Keratinocyte (primary cell): Measurements from ENCODE around the gene COL20A1. TPM values are rescaled to one million over a fixed set of nuclear protein-coding genes. Genes with fewer than 3 reads are reported as not detected.

Source experiments
- DNase-seq: peaks from one replicate; pipeline ENCODE4 v3.0.0-alpha.2; 2011; ENCODE audit warnings: low read depth, missing footprints, low spot score
- FAIRE-seq: peaks from 2 replicates; lab custom pipeline; 2011; peaks lifted over from hg19 to GRCh38; lab: Jason Lieb, UNC
- H2AFZ ChIP-seq: 2 replicates; pipeline ENCODE4 v1.6.0; 2012; ENCODE audit warnings: low read length, control low read depth, inconsistent platforms; ENCODE audit not compliant: control insufficient read depth
- H3K27ac ChIP-seq: 2 replicates; pipeline ENCODE4 v1.5.1; 2011; ENCODE audit warnings: low read length; ENCODE audit not compliant: control insufficient read depth, insufficient read depth
- H3K27me3 ChIP-seq: 3 replicates; pipeline ENCODE4 v1.6.0; 2011; ENCODE audit warnings: low read length; ENCODE audit not compliant: control insufficient read depth, insufficient read depth; ENCODE audit errors: extremely low read depth
- H3K36me3 ChIP-seq, 2 experiments: 2 replicates in 1 of 2; 3 replicates in 1 of 2; pipeline ENCODE4 v1.5.1; 2011; ENCODE audit warnings: low read length in 2 of 2, mild to moderate bottlenecking in 1 of 2; ENCODE audit not compliant: control insufficient read depth in 2 of 2, insufficient read depth in 2 of 2; ENCODE audit errors: extremely low read depth in 1 of 2
- H3K4me1 ChIP-seq: 3 replicates; pipeline ENCODE4 v1.5.1; 2011; ENCODE audit warnings: low read length; ENCODE audit not compliant: control insufficient read depth, insufficient read depth; ENCODE audit errors: extremely low read depth
- H3K4me2 ChIP-seq: 3 replicates; pipeline ENCODE4 v1.6.0; 2011; ENCODE audit warnings: low read depth, low read length; ENCODE audit not compliant: control insufficient read depth, insufficient read depth; ENCODE audit errors: extremely low read depth
- H3K4me3 ChIP-seq, 3 experiments: fragments of 200-600 bp in 1 of 3; sonication (generic) in 1 of 3; 2 replicates in 2 of 3; 3 replicates in 1 of 3; pipeline ENCODE4 v1.5.1; 2011 to 2016; ENCODE audit warnings: low read length in 3 of 3, mild to moderate bottlenecking in 3 of 3, control low read depth in 2 of 3, inconsistent platforms in 1 of 3, low read depth in 1 of 3, mixed read lengths in 1 of 3, mixed run types in 1 of 3, moderate library complexity in 1 of 3; ENCODE audit not compliant: control insufficient read depth in 2 of 3, insufficient read depth in 2 of 3; ENCODE audit errors: extremely low read depth in 1 of 3
- H3K79me2 ChIP-seq: 2 replicates; pipeline ENCODE4 v1.6.0; 2012; ENCODE audit warnings: low read length; ENCODE audit not compliant: control insufficient read depth, insufficient read depth
- H3K9ac ChIP-seq: 3 replicates; pipeline ENCODE4 v1.6.0; 2011; ENCODE audit warnings: low read length; ENCODE audit not compliant: control insufficient read depth, insufficient read depth; ENCODE audit errors: extremely low read depth
- H3K9me1 ChIP-seq: 3 replicates; pipeline ENCODE4 v1.6.0; 2011; ENCODE audit warnings: low read length; ENCODE audit not compliant: control insufficient read depth, insufficient read depth; ENCODE audit errors: extremely low read depth
- H3K9me3 ChIP-seq: 2 replicates; pipeline ENCODE4 v1.5.1; 2012; ENCODE audit warnings: low read depth, low read length; ENCODE audit not compliant: control insufficient read depth
- H4K20me1 ChIP-seq: 3 replicates; pipeline ENCODE4 v1.6.0; 2011; ENCODE audit warnings: low read length; ENCODE audit not compliant: control insufficient read depth, insufficient read depth; ENCODE audit errors: extremely low read depth
- CTCF ChIP-seq, 3 experiments: IDR thresholded peaks in 1 of 3; conservative IDR thresholded peaks in 1 of 3; optimal IDR thresholded peaks in 1 of 3; 2 replicates in 2 of 3; 3 replicates in 1 of 3; pipeline versions ENCODE3 to v1.5.1; 2011; ENCODE audit warnings: low read length in 3 of 3, mild to moderate bottlenecking in 3 of 3, moderate library complexity in 2 of 3, control low read depth in 1 of 3, inconsistent platforms in 1 of 3; ENCODE audit not compliant: insufficient read depth in 2 of 3; ENCODE audit errors: extremely low read depth in 1 of 3
- EZH2 ChIP-seq: IDR thresholded peaks from one replicate; pipeline ENCODE4 v1.6.1; 2012; ENCODE audit warnings: inconsistent platforms, mild to moderate bottlenecking, low read length, moderate library complexity
- dilution Hi-C: fragments of 300-500 bp; cut with MboI; formaldehyde crosslinking; loops from one replicate; pipeline ENCODE4 v1.7.0; 2020; ENCODE audit warnings: low sequenced_read_pairs; ENCODE audit not compliant: extremely low pct_ligation_motif_present
- polyA plus RNA-seq, 5 experiments: library from polyadenylated mRNA; depleted of rRNA in 3 of 5; stranded (reverse) in 3 of 5; stranded (forward) in 1 of 5; unstranded in 1 of 5; fragments of >200 nt; gene quantifications; 1 replicate in 1 of 5; 2 replicates in 3 of 5; 3 replicates in 1 of 5; pipeline versions ENCODE4 v1.2.1 to v1.2.3, GENCODE V29; 2011 to 2012; ENCODE audit warnings: missing spikeins in 2 of 5, low read depth in 1 of 5, low replicate concordance in 1 of 5

The COL20A1 gene
- polyA plus RNA-seq, 1 donor (not counting 4 experiments of a cell fraction or from before 2014, with no cell fraction given), result not detected

- no peak for FAIRE-seq
Observed at GRCh38 chr20:63331741-63332400, 38.9 kb downstream of the COL20A1 start.

GRCh38 chr20:63332488-63333240 is 39.7 kb downstream of the COL20A1 start:
- Histone ChIP-seq H2AFZ (no peak overlapping the region), H3K9me1 (no peaks in the 10 kb centered on the region), H4K20me1 (no peaks in the 10 kb centered on the region), H3K4me1 (no peaks in the 10 kb centered on the region), H3K27me3 (peaks cover 19% of the 10 kb centered on the region), H3K9ac (no peak overlapping the region), H3K79me2 (no peaks in the 10 kb centered on the region), H3K4me3 (no peak overlapping the region), H3K9me3 (peaks cover 6% of the 10 kb centered on the region), H3K27ac (no peak overlapping the region), H3K36me3 (no peaks in the 10 kb centered on the region), H3K4me2 (no peak overlapping the region)
- TF ChIP-seq CTCF (optimal IDR thresholded peaks at IDR 0.05 in 1 of 3, IDR thresholded peaks at IDR 0.05 in 1 of 3, conservative IDR thresholded peaks at IDR 0.05 in 1 of 3; ENCODE audit: extremely low read depth in 1 of 3, insufficient read depth in 2 of 3, low read length in 3 of 3), result no peak
- no peak for TF ChIP-seq EZH2
- no peak for DNase-seq
- FAIRE-seq, result no peak
- dilution Hi-C loops, result no loop called here

More at GRCh38 chr20:63331741-63332400, 38.9 kb downstream of the COL20A1 start:
- Histone ChIP-seq H3K4me2 (no peak overlapping the region), H3K9me1 (no peaks in the 10 kb centered on the region), H3K9me3 (peaks cover 6% of the 10 kb centered on the region), H4K20me1 (no peaks in the 10 kb centered on the region), H3K36me3 (no peaks in the 10 kb centered on the region), H3K4me1 (no peaks in the 10 kb centered on the region), H3K27ac (no peak overlapping the region), H3K9ac (no peak overlapping the region), H2AFZ (no peak overlapping the region), H3K4me3 (no peak overlapping the region), H3K27me3 (peaks cover 16% of the 10 kb centered on the region), H3K79me2 (no peaks in the 10 kb centered on the region)
- no peak for DNase-seq
- TF ChIP-seq EZH2, result no peak
- TF ChIP-seq CTCF (optimal IDR thresholded peaks at IDR 0.05 in 1 of 3, IDR thresholded peaks at IDR 0.05 in 1 of 3, conservative IDR thresholded peaks at IDR 0.05 in 1 of 3; ENCODE audit: extremely low read depth in 1 of 3, insufficient read depth in 2 of 3, low read length in 3 of 3), result no peak
- dilution Hi-C loops, result no loop called here
